H1 (cell line): ENCODE measurements around the gene LZTFL1. TPM values are rescaled to one million over a fixed set of nuclear protein-coding genes. Genes with fewer than 3 reads are reported as not detected.
A peak's percentile ranks its signal among the peaks of the same experiment; 100 is the strongest.

Experiments used
- CBX5 ChIP-seq: fragments of 300-800, 300-1000 bp; sonication (generic); IDR thresholded peaks from 2 replicates; pipeline ENCODE4 v1.7.1; 2016; ENCODE audit warnings: antibody characterized with exemption, low read length, low read depth
- CHD2 ChIP-seq: IDR thresholded peaks from 2 replicates; pipeline ENCODE4 v1.6.1; 2012; ENCODE audit warnings: low read length, improper control_type of control experiment
- EZH2 ChIP-seq: fragments of 200-600 bp; sonication (generic); IDR thresholded peaks from 2 replicates; pipeline ENCODE4 v1.7.1; 2012; ENCODE audit warnings: low read depth, mild to moderate bottlenecking, moderate library complexity, low read length, inconsistent platforms; ENCODE audit not compliant: severe bottlenecking
- KDM4A ChIP-seq: IDR thresholded peaks from one replicate; pipeline ENCODE4 v1.7.1; 2012; ENCODE audit warnings: low read depth, mild to moderate bottlenecking, moderate library complexity, low read length, inconsistent platforms; ENCODE audit not compliant: severe bottlenecking
- MAX ChIP-seq: IDR thresholded peaks from 2 replicates; pipeline ENCODE4 v1.6.1; 2012; ENCODE audit warnings: inconsistent platforms
- ZNF274 ChIP-seq: IDR thresholded peaks from 2 replicates; pipeline ENCODE4 v1.7.0; 2012; ENCODE audit warnings: low read length, borderline replicate concordance; ENCODE audit errors: extremely low read depth
- polyA plus RNA-seq, 7 experiments: library from polyadenylated mRNA; depleted of rRNA in 3 of 7; stranded (reverse) in 5 of 7; unstranded in 2 of 7; fragments of >200 nt in 5 of 7; fragments of 200-250 nt in 2 of 7; gene quantifications; 1 replicate in 5 of 7; 2 replicates in 1 of 7; 4 replicates in 1 of 7; pipeline versions ENCODE4 v1.2.1 to v1.2.3, GENCODE V29; 2011 to 2013; ENCODE audit warnings: missing spikeins in 2 of 7, mixed read lengths in 2 of 7
- total RNA-seq: library from RNA; stranded (reverse); fragmentation: NEBNext Ultra II Directional; extraction: Animal tissue kit (Norgen Biotek cat#: 25700); gene quantifications from 2 replicates; pipeline ENCODE4 v1.2.1, GENCODE V29; 2021

The LZTFL1 gene
- total and polyA plus RNA-seq, 2 of the 8 experiments (the other 6 are each of a cell fraction or from before 2014, with no cell fraction given) = 8.7 to 11.5 TPM

GRCh38 chr3:45795882-45796765, 45.8 kb downstream of the LZTFL1 start, which contains the start of gene SLC6A20 (continued):
- TF ChIP-seq KDM4A (peak; percentile 93), CBX5 (no peak), MAX (0 out of 2 replicates have a peak, but pooled peaks have one; percentile 32), EZH2 (peak; percentile 53), CHD2 (no peak), ZNF274 (no peak)
- TF ChIP-seq, all 59 proteins: peak for 10
